HG03378 (cell line): ENCODE data around the gene KLB.
"Not testable (repeated sequence)": the region's sequence is repeated elsewhere in the genome, so short reads cannot be mapped to it uniquely, and the experiment has no call there.

Experiments
- ATAC-seq: cut with Tn5 transposase; IDR thresholded peaks from one replicate; pipeline ENCODE4 v1.9.1; 2021; ENCODE audit warnings: mild to moderate bottlenecking, moderate library complexity; ENCODE audit not compliant: unreplicated experiment

KLB gene

DNA sequence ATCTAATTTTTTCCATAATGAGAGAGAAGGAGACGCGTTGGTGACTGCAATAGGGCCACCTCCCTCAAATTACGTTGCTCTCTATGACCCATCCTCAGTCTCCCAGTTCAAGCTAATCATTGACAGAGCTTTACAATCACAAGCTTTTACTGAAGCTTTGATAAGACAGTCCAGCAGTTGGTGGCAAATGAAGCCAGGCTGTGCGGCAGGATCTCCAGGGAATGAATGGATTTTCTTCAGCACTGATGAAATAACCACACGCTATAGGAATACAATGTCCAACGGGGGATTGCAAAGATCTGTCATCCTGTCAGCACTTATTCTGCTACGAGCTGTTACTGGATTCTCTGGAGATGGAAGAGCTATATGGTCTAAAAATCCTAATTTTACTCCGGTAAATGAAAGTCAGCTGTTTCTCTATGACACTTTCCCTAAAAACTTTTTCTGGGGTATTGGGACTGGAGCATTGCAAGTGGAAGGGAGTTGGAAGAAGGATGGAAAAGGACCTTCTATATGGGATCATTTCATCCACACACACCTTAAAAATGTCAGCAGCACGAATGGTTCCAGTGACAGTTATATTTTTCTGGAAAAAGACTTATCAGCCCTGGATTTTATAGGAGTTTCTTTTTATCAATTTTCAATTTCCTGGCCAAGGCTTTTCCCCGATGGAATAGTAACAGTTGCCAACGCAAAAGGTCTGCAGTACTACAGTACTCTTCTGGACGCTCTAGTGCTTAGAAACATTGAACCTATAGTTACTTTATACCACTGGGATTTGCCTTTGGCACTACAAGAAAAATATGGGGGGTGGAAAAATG, at the start of gene KLB:
Gene KLB, plus strand, starts transcription at position 168 of the 821 bp plus-strand sequence. Its CDS starts 20 bp downstream, at position 188.
- no peak for ATAC-seq

GRCh38 chr4:39357002-39357401, 49.7 kb upstream of the KLB start:
- ATAC-seq = no peak

DNA sequence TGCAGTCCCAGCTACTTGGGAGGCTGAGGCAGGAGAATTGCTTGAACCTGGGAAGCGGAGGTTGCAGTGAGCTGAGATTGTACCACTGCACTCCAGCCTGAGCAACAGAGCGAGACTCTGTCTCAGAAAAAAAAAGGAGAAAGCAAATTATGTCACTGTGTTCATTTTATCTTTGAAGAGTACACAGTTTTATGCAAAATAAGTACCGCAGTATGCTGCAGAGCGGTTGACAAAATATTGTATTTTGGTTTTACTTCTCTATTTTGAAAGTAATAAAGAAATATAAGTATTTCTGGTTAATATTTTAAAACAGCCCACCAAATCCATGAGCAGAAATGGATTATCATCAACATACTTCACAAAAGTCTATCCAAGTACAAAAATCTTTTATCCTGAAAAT, 46.1 kb upstream of the KLB start:
- ATAC-seq = peak; percentile 61

- no peak for ATAC-seq
Measured at GRCh38 chr4:39362827-39363226, 43.9 kb upstream of the KLB start.

DNA sequence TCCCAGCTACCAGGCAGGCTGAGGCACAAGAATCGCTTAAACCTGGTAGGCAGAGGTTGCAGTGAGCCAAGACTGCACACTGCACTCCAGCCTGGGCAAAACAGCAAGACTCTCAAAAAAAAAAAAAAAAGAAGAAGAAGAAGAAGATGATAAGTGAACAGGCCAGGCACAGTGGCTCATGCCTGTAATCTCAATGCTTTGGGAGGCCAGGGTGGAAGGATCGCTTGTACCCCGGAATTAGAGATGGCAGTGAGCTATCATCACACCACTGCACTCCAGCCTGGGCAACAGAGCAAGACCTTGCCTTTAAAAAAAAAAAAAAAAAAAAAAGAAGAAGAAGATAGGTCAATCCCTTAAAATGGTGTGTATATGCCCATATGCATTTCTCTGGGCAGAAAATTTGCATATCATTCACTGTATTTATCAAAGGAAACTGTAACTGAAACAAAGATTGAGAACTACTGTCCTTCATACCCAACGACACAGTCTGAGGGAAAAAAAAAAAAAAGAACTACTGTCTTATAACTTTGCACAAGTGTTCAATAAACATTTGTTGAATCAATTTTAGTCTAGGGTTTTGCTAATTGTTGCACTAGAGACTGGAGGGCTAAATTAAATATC, 42.8 kb upstream of the KLB start:
- peak; percentile 45 for ATAC-seq

DNA sequence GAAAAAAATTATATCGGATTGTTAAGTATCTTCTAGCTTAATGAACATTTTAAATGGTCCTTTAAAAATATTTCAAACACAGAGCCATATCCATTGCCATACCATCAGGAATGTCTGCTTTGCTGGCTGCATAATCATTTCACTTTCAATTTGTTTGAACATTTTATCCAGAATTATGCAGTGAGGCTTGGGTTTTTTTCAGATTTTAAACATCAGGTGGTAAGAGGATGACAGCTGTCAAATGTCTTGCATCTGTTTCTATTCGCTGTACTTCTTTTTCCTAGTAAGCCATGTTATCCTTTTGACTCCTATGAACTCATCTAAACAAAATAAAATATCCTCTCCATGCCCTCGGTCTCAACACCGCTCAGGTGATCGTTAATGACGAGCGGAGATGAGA, 41.4 kb upstream of the KLB start:
- ATAC-seq = no peak

GRCh38 chr4:39365830-39366771, 40.6 kb upstream of the KLB start, which contains the start of gene RFC1:
Gene RFC1 (minus strand): TSS chr4:39366362. CDS start chr4:39366241, 121 bp downstream.
- ATAC-seq = peak; percentile 57

DNA sequence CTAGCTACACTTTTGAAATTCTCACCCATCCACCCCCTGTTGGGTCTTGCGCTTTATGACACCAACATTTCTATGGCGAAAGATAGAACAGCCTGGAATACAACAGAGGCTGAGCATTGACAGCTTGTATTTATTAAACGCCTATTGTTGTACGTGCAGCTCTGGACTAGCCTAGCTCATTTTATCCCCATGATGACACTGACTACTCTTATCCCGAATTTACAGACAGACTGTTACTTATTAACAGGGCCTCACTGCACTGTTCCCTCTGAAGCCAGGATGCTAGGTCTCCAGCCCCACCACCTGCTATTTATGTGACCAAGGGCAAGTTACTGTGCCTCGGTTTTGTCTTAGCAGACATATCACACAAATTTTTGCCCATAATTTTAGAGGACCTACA, 39.6 kb upstream of the KLB start:
- ATAC-seq = no peak

DNA sequence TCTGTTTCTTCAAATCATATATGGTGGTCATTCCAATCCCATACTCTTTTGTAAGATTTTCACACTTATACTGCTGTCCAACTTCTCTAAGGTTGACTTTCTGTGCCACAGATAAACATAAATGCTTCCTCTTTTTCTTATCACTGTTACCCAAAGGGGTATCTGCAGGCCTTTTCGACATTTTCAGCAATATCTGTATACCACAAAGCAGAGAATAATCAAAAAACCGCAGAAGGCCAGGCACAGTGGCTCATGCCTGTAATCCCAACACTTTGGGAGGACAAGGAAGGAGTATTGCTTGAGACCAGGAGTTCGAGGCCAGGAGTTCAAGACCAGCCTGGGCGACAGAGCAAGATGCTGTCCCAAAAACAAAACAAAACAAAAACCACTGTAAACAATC, 37.4 kb upstream of the KLB start:
- ATAC-seq = no peak

DNA sequence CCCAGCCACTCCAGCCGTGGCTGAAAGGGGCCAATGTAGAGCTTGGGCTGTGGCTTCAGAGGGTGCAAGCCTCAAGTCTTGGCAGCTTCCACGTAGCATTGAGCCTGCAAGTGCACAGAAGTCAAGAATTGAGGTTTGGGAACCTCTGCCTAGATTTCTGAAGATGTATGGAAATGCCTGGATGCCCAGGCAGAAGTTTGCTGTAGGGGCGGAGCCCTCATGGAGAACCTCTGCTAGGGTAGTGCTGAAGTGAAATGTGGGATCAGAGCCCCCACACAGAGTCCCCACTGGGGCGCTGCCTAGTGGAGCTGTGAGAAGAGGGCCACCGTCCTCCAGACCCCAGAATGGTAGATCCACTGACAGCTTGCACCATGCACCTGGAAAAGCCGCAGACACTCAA, 35.5 kb upstream of the KLB start:
- not testable (repeated sequence) for ATAC-seq

DNA sequence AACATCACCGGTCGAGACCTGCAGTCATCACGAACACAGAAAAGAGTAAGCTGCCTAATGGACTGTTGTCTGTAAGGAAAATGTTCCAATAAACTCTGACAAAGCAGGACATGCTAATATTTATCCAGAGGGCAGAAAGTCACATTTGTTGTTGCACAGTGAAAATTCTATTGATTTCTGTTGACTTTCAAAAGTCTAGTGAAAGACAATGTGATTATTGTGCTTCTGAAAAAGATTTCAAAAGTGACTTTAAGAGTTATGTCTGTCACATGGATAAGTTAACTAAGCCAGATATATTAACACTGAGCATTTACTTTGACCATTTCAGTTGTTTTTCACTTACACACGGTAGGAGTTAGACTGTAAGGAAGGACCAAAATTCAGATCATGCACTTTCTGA, 31.3 kb upstream of the KLB start:
- ATAC-seq = no peak

DNA sequence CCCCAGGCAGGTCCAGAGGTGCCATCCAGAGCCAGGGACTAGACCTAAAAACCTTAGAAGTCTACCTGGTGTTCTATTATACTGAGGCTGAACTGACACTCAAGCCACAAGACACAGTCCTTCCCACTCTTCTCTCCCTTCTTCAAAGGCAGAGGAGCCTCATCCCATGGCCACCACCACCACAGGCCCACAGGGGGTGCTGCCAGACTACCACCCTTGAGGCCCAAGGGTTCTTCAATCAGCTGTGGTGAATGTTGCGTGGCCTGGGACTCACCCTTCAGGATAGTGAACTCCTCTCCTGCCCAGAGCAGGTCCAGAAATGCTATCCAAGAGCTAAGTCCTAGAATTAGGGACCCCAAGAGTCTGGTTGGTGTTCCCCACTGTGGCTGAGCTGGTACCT, 23.0 kb upstream of the KLB start:
- ATAC-seq = no peak

- no peak for ATAC-seq
Measured at GRCh38 chr4:39384563-39384962, 22.2 kb upstream of the KLB start.

DNA sequence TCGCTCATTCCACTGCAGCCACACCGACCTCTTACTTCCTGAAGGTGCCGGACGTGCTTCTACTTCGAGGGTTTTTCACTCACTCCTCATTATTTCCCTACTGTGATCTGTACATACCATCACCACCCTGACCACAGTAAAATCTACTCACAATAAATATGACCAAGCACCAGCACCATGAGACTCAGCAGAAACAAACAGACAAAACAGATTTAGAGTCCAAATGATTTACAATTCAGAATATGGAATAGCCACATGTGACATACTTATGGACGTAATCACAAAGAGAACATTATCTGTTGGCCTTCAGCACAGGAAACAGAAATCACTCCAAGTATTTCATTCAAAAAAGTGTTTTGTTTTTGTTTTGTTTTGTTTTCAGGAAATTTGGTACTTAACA, 16.1 kb upstream of the KLB start:
- no peak for ATAC-seq

DNA sequence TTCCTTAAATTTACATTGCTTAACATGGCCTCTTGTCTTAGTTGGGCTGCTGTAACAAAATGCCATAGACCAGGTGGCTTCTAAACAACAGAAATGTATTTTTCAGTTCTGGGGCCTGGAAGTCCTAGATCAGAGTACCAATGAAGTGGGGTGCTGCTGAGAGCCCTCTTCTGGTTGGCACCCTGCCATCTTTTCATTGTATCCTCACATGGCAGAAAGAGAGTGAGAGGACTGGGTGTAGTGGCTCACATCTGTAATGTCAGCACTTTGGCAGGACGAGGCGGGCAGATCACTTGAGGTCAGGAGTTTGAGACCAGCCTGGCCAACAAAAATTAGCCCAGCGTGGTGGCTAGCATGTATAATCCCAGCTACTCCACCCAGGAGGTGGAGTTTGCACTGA, 12.0 kb upstream of the KLB start:
- no peak for ATAC-seq

DNA sequence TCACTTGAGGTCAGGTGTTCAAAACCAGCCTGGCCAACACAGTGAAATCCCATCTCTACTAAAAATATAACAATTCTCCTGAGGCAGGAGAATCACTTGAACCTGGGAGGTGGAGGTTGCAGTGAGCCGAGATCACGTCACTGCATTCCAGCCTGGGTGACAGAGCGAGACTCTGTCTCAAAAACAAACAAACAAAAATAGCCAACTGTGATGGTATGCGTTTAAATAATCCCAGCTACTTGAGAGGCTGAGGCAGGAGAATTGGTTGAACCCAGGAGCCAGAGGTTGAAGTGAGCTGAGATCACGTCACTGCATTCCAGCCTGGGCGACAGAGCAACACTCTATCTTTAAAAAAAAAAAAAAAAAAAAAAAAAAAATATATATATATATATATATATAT, 5.1 kb upstream of the KLB start:
- not testable (repeated sequence) for ATAC-seq

DNA sequence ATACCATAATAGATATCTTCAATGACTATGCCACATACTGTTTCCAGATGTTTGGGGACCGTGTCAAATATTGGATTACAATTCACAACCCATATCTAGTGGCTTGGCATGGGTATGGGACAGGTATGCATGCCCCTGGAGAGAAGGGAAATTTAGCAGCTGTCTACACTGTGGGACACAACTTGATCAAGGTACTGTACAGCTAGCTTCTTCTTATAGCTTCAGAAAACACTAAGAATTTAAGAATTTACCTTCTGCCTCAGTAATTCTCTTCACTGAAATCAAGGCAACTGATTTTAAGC, 805 bp downstream of the KLB start:
- no peak for ATAC-seq

- ATAC-seq = no peak
Measured at GRCh38 chr4:39410415-39410814, 3.7 kb downstream of the KLB start.

DNA sequence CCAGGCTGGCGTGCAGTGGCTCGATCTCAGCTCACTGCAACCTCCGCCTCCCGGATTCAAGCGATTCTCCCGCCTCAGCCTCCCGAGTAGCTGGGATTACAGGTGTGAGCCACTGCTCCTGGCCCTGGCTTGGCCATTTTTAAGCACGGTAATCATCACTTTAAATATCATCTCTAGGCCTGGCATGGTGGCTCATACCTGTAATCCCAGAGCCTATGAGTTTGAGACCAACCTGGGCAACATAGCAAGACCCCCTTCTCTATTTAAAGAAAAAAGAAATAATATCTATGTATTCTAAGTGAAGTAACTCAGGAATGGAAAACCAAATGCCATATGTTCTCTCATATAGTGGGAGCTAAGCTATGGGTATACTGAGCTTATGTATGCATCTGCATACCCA, 4.8 kb downstream of the KLB start:
- ATAC-seq = not testable (repeated sequence)

DNA sequence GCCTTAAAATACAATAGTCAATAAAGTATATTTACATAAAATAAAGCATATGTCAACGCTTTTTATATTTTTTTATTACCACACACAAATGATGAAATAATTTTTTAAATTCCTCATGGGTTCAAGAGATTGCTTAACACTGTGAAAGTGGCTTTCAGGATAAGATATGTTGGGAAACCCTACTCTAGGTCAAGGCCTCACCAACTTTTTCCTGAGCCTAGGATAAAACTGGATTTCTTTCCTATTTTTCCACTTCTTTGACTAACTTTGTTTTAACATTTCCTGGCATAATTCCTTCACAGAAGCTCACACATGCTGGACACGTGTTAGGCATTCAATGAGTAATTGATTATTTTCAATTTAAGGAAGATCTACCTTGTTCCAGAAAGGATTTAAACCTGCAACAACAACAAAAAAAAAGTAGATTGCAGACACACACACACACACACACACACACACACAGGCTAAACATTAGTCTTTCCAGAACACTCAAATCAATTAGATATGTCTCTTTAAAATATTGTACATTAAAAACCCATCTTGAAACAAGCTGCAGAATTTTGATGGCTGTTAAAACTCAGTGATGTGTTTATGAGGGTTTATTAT, 9.1 kb downstream of the KLB start:
- ATAC-seq = no peak

DNA sequence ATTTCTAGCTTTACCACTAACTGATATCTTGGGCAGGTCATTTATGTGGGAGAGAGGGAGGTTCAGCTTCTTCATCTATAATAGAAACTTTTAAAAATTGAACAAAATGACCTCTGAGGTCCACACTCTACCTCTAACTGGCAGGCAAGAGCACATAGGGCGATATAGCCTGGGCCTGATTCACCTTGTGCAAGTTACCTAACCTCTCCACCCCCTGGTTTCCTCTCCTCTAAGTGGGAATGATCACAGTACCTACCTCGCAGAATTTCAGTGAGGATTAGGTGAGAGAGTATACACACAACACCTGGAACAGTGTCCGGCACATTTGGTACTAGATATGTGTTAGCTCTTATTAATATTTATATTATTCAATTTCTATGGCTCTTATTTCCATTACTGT, 15.5 kb downstream of the KLB start:
- ATAC-seq = no peak
